GDM1 (cell line): ENCODE results near the gene TMEM9B.
"Not testable (repeated sequence)": the region's sequence is repeated elsewhere in the genome, so short reads cannot be mapped to it uniquely, and the experiment has no call there.

Experiments
- DNase-seq: peaks from one replicate; lab custom pipeline; 2025; lab: John Stamatoyannopoulos, UW

Gene TMEM9B

DNA sequence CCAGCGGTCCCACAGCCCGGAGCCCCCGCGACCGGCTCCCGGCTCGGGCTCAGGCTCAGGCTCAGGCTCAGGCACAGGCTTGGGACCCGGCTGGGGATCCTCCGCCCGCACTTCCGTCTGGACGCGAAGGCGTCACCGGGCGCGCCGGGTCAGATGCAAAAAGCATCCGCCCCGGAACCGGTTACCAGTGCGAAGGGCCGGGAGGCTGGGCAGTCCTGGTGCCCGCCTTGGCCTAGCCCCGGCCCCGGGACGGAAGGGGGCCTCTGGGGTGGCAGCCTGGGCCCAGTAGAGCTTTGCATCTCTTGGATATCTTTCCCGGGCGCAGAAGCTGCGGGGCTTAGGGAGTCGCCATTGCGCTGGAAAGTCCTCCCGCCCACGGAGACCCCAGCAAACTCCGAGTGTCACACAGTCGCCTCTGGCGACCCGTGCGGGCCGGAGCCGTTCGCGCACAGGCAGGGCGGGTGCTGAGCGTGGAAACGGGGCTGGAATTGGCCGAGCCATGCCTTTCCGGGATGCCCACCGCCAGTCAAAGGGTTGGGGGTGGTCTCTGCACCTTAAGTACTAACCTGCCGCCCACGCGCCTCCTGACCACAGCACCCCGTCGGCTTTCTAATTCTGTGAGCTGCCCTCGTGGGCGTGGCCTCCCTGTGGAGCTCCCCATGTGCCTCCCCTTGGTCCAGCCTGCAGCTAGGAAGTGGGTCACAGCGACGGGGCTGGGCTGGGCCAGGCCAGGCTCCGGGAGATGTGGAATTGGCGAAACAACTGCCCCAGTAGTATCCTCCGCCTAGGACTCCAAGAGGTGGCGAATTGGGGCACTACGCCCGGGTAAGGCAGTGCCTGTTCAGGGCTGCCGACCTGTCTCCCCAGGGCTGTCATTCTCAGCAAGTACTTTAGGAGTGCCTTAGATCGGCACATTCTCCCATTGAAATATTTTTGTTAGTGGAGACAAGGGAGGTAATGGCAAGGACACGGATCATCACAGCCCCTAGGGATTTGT lies at the start of gene TMEM9B:
Gene TMEM9B, minus strand, starts transcription at position 119 of the 997 bp plus-strand sequence. CDS start 129 bp downstream, outside the sequence.
- DNase-seq = peak; percentile 83

GRCh38 chr11:9013373-9013772 lies 49.1 kb upstream of the TMEM9B start:
- DNase-seq = no peak

DNA sequence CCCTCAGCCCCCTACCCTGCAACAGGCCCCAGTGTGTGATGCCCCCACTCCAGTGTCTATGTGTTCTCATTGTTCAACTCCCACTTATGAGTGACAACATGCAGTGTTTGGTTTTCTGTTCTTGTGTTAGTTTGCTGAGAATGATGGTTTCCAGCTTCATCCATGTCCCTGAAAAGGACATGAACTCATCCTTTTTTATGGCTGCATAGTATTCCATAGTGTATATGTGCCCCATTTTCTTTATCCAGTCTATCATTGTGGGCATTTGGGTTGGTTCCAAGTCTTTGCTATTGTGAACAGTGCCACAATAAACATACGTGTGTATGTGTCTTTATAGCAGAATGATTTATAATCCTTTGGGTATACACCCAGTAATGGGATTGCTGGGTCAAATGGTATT lies 45.3 kb upstream of the TMEM9B start:
- not testable (repeated sequence) for DNase-seq

- no peak for DNase-seq
Observed at GRCh38 chr11:9008661-9009060, 44.4 kb upstream of the TMEM9B start.

DNA sequence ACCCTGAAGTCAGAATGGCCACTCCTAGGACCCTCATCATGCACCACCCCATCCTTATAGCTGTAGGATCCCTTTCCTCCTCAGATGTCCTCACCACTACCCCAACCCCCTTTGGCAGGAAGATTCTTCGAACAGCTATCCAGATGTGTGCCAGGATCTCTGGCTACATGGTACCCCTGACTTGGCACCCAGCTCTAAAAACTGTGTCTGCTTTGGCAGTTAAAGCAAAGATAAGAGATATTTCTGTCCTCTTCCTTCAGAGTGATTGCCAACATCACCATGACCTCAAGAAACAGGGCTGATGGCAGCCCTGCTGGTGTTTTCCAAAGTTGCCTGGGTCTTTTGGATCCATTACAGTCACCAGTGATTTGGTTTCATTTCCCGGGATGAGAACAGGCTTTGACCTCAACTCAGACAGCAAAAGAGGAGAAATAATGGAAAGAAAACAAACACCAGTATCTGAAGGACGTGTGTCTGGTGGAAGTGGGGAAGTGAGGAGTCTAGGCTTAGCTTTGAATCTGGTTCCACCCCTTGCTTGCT lies 43.8 kb upstream of the TMEM9B start:
- no peak for DNase-seq

DNA sequence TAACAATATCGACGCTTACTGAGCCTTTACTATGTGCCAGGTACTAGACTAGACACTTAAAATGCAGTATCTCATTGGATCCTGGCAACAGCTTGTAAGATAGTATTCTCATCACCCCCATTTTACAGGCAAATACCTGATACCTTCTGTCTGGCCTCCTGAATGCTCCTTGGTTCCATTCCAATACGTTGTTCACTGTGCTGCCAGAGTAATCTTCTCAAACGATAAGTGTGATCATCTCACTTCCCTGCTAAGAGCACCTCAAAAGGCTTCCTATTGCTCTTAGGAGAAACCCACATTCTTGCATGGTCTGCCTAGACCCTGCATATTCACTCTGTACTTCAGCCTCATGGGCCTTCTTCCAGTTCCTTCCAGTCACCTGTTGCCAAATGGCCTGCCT lies 40.8 kb upstream of the TMEM9B start:
- DNase-seq = no peak

- no peak for DNase-seq
Observed at GRCh38 chr11:9004183-9004926, 40.1 kb upstream of the TMEM9B start.

- peak; percentile 30 for DNase-seq
Observed at GRCh38 chr11:9003573-9004182, 39.4 kb upstream of the TMEM9B start, which contains the start of gene NRIP3. Gene NRIP3, minus strand, starts transcription at chr11:9004001. Its CDS starts 66 bp downstream, at chr11:9003935.

GRCh38 chr11:9002920-9003572 lies 38.8 kb upstream of the TMEM9B start:
- peak; percentile 22 for DNase-seq

DNA sequence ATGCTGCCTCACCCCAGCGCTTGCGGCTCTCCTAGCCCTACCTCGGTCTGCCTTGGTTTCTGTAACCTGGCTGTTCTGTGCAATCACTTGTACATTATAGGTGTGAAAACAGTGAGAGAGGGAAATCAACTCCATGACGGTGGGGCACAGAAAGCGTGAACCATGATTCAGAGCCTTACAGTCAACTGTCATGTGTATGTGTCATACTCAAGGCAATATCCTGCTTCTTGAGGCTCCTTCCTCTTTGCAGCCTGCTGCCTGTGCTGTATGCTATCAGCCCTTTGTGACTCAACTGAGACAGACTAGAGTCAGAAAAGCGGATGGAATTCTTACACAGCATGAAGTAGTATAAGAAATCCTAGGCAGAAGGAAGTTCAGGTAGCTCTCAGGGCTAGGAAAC lies 37.5 kb upstream of the TMEM9B start:
- DNase-seq = peak; percentile 76

DNA sequence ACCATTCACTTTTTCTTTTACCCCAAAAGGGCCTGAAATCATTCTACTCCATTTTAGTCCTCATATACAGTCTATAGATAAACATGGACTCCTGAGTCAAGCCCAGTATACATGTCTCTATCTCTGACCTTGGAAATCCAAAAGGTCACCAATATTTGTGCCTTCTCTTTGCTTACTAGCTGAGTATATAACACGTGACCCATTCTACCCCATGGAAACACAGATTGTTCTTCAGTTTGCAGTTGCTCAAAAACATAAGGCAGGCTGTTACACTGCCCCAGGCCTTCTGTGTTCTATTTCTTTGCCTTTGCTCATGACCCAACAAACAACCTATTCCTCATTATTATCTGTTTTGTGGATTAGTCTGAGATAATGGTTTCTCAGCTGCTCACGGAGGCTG lies 33.8 kb upstream of the TMEM9B start:
- no peak for DNase-seq

DNA sequence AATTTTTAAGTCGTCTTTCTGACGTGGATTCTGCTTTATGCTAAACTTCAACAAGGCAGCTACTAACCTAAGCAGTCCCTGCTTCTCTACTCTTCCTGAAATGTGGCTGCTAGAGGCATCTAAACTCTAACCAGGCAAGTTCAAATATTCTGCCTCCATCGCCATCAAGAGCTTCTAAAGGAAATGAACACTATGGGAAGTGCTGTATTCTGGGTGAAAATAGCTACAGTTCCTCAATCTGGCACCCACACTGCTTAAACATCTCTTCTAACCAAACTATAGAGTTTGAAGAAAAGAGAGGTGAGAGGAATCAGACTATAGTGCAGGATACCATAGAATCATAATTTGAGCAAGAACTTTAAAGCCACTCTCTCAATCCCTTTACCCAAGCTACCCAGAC lies 33.2 kb upstream of the TMEM9B start:
- DNase-seq = no peak

- DNase-seq = no peak
Observed at GRCh38 chr11:8989453-8989852, 25.2 kb upstream of the TMEM9B start.

- no peak for DNase-seq
Observed at GRCh38 chr11:8988329-8989234, 24.3 kb upstream of the TMEM9B start.

- no peak for DNase-seq
Observed at GRCh38 chr11:8987446-8987845, 23.2 kb upstream of the TMEM9B start.

- not testable (repeated sequence) for DNase-seq
Observed at GRCh38 chr11:8986772-8987171, 22.5 kb upstream of the TMEM9B start.

DNA sequence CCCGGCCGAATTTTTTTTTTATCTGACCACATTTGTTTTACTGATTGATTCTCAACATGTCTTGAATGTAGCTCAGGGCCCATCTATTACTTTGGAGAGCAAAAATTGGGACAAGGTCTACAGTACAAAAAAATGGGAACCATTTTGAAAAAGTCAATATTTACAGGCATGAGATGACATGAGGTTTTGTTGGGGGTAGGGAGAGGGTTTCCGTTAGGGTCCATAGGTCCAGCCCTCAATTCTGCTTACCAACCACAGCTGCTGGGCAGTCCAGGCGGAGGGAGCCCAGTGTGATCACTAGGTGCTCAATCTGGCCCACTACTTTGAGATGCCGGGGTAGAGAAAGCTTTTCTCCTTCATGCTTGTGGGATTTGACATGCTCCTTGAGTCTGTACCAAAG lies 21.2 kb upstream of the TMEM9B start:
- no peak for DNase-seq

DNA sequence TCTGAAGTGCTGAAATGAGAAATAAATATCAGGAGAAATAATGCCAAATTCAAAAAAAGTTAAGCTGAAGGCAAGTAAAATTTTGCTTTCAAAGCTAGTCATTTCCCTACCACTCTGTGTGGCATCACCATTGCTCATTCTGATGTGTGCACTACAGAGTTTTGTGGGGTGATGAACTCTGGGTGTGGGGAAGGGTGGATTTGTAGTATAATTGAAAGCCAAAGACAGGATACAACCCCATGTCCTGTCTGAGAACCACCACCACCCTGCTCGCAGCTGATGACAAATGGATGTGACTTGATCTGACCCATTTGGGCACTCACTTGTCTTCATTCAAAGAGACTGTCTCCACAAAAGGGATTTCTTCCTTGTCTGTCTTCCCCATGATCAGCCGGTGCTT lies 19.3 kb upstream of the TMEM9B start:
- no peak for DNase-seq

GRCh38 chr11:8980485-8980884 lies 16.2 kb upstream of the TMEM9B start:
- DNase-seq = no peak

- DNase-seq = not testable (repeated sequence)
Observed at GRCh38 chr11:8979365-8979764, 15.1 kb upstream of the TMEM9B start.
